HFF-Myc (cell line): ENCODE results near the gene MYO5B.

Experiments used
- DNase-seq: peaks from one replicate; pipeline ENCODE4 v3.0.0-alpha.2; 2011; ENCODE audit warnings: low read depth; ENCODE audit errors: extremely low read depth
- H3K4me3 ChIP-seq: replicated peaks from 2 replicates; pipeline ENCODE4 v1.5.1; 2011; ENCODE audit warnings: low read depth, mild to moderate bottlenecking, control low read depth, low read length
- CTCF ChIP-seq: IDR thresholded peaks from 2 replicates; pipeline ENCODE4 v1.5.1; 2012; ENCODE audit warnings: mild to moderate bottlenecking, low read depth, low read length, control low read depth; ENCODE audit errors: missing control alignments

Gene MYO5B

DNA sequence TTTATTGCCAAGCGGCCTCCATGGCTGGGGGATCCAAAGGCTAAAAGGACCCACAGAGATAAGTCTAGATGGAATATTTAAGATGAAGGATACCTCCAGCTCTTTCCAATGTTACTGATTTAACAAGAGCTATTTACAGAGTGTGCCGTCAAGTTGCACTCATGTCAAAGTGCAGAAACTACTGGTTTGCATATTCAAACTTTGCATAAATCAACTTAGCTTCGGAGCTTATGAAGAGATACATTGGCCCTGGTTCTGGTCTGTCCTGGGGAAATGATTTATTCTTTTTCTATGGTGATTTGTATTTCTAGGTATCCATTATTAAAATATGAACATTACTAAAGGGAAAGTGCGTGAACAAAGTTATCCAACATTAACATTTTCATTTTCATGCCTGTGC, 14.4 kb upstream of the MYO5B start:
- no peak for DNase-seq
- no peak for TF ChIP-seq CTCF
- H3K4me3 ChIP-seq: no peak overlapping the region

- TF ChIP-seq CTCF: no peak
- DNase-seq: no peak
- no peak overlapping the region for H3K4me3 ChIP-seq
These were observed 12.8 kb upstream of the MYO5B start for GRCh38 chr18:50207722-50208121.

GRCh38 chr18:50203801-50204604, 9.1 kb upstream of the MYO5B start:
- no peak overlapping the region for H3K4me3 ChIP-seq
- DNase-seq: no peak
- peak; percentile 70 for TF ChIP-seq CTCF

GRCh38 chr18:50201476-50202018, 6.6 kb upstream of the MYO5B start:
- H3K4me3 ChIP-seq: no peak overlapping the region
- TF ChIP-seq CTCF: no peak
- no peak for DNase-seq

GRCh38 chr18:50199921-50200320, 5.0 kb upstream of the MYO5B start:
- DNase-seq: no peak
- TF ChIP-seq CTCF: no peak
- H3K4me3 ChIP-seq: no peak overlapping the region

DNA sequence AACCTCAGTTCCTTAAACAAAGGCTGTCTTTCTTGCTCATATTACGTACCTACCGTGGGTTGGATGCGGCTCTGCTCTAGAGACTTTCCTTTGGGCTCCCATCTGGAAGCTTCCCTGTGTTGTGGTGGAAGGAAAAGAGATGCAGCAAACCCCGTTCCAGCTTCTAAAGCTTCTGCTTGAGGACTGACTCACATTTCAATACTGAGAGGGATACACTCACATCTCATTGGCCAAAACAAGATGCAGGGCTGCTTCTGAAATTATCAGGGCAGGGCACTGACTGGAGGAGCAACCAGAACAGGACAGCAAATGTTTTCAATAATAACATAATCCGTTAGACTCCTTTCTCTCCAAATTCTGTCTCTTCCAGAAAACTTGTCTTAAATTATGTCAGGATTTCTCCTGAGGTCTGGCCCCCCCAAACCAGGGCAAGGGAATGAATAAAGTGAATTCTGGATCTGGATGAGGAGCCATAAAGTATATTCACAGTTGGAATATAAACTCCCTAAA, 4.5 kb upstream of the MYO5B start:
- no peak for TF ChIP-seq CTCF
- no peak for DNase-seq
- no peak overlapping the region for H3K4me3 ChIP-seq

GRCh38 chr18:50196261-50196660, 1.3 kb upstream of the MYO5B start:
- no peak for DNase-seq
- no peak overlapping the region for H3K4me3 ChIP-seq
- no peak for TF ChIP-seq CTCF
